Rectal smooth muscle tissue (tissue), 1 donor: ENCODE measurements around the gene SLX9.

Source experiments
- H3K27ac ChIP-seq: one replicate; pipeline ENCODE4 v1.7.0; 2013; ENCODE audit warnings: low read depth, low read length, inconsistent platforms
- H3K27me3 ChIP-seq: one replicate; pipeline ENCODE4 v1.7.0; 2013; ENCODE audit warnings: low read length; ENCODE audit not compliant: control insufficient read depth, insufficient read depth
- H3K36me3 ChIP-seq: one replicate; pipeline ENCODE4 v1.7.0; 2013; ENCODE audit warnings: low read length; ENCODE audit not compliant: control insufficient read depth, insufficient read depth
- H3K4me1 ChIP-seq: one replicate; pipeline ENCODE4 v1.7.0; 2013; ENCODE audit warnings: low read length; ENCODE audit not compliant: control insufficient read depth, insufficient read depth
- H3K4me3 ChIP-seq: one replicate; pipeline ENCODE4 v1.7.0; 2013; ENCODE audit warnings: low read length
- H3K9ac ChIP-seq: one replicate; pipeline ENCODE4 v1.7.0; 2013; ENCODE audit warnings: low read length

Gene SLX9

DNA sequence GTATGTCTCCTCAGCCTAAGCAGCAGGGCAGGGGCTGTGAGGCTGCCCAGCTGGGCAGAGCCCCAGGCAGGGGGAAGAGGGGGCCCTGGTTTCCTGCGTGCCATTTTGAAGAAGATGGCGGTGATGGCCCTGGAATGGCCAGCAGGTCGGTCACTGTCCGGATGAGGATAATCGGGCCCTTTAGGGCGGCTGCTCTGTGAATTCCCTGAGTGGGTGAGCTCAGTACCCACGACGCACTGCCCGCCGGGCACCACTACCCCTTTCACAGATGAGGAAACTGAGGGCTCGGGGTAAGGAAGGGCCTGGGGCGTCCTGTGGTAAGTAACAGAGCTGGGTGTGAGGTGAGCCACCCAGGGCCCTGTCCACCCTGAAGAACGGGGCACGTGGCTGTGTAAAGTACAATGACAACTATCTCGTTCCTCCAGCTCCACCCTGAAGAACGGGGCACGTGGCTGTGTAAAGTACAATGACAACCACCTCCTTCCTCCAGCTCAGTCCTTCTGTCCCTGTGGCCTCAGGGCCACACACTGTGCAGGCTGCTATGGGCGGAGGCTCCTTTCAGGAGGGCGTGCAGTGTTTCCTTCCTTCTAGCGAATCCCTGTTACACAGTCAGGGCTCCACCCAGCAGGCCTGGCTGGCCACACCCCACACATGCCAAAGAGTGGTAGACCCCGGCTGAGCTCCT, 42.4 kb upstream of the SLX9 start:
- H3K4me1 ChIP-seq = no peaks in the 10 kb centered on the region
- no peak overlapping the region for H3K9ac ChIP-seq
- H3K27me3 ChIP-seq = no peaks in the 10 kb centered on the region
- no peak overlapping the region for H3K4me3 ChIP-seq
- peaks cover 7% of the 10 kb centered on the region for H3K36me3 ChIP-seq
- H3K27ac ChIP-seq = no peak overlapping the region

DNA sequence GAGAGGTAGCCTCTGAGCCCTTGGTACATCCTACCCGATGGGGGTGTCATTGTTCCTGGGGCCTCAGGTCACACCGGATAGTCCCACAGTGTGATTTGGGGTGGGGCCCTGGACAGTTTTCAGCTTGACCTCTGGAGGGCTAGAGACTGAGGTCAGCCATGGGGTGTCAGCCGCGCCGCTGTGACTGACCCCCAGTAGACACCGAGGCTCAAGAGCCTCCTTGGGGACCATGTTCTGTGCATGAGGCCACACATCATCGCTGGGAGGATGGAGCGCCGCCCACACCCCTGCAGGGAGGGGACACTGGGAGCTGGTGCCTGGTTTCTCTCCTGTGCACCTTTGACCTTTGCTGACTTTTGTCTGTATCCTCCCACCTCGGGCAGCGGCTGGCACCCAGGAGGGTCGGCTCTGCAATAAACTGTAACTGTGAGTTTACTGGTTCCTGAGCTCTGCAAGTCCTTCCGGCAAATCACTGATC, 41.8 kb upstream of the SLX9 start:
- Histone ChIP-seq H3K9ac (no peak overlapping the region), H3K27me3 (no peaks in the 10 kb centered on the region), H3K4me3 (no peak overlapping the region), H3K36me3 (peaks cover 7% of the 10 kb centered on the region), H3K4me1 (no peaks in the 10 kb centered on the region), H3K27ac (no peak overlapping the region)

DNA sequence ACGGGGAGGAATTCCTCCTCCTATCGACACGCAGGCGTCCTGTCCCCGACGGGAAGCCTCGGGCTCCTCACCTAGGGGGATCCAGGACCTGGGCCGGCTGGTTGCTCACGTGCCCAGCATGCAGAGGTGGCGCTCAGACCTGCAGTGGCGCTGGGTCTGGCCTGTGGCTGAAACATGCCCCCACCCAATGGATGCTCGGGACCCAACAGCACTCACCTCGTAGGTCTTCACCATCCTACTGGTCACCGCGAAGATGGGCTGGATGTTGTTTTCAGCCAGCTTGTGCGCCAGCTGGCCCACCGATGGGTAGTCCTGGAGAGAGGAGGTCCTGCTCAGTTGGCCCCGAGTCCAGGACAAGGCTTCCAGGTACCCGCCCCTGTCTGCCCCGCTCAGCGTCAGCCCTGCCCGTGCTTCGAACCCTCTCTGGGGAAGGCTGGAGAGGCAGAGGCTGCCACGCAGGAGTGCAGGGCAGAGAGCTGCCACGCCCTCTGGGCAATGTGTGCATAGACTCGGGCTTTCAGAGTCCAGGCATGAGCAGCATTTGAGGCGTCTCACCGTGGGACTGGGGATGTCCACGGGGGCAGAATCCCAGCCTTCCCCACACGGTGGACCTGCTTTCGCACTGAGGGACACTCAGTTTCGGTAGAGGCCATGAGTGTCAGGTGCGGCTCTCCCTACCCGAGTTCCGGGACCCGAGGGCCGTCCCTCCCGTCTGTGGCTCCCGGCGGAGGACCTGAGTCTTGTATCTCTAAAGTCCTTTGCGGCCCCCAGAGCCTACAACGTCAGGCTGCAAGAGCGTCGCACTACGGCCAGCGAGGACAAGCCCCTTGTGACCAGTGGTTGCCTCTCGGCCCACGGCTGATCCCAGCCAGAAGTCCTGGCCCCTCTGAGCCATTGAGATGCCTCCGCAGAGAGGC, 40.7 kb upstream of the SLX9 start:
- Histone ChIP-seq H3K4me1 (no peaks in the 10 kb centered on the region), H3K27ac (no peak overlapping the region), H3K9ac (no peak overlapping the region), H3K27me3 (no peaks in the 10 kb centered on the region), H3K4me3 (no peak overlapping the region), H3K36me3 (peaks cover 7% of the 10 kb centered on the region)

DNA sequence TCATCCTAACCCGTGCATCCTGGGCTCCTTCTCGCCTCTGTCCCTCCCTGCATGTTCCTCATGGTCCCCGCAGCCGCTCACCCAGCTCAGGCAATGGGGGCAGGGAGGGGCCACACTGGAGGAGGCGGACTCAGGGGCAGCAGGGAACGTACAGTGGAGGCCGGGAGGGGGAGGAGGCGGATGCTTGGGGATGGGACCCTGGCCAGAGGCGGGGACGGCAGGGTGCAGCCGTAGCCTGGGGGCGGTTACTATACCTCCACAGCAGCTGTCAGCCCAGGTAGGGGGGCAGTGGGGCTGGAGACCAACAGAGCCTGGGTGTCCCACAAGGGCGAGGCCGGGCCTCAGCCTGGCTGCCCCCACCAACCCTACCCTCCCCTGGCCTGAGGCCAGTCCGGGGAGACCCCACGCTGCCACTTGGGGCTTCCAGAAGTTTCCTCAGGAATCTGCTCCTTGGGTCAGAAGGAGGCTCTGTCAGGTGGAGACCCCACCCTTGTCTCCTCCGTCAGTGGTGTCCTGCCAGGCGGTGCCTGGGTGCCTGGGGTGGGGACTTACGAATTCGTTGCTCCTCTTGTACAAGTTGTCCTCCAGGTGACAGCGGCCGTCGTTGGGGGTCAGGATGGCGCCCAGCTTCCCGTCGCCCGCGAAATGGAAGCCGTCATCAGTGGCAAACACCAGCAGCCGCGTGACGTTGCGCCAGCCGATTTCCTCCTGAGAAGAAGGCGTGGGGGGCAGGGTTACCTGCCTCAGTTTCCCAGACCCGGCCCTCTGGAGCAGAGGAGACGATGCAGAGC, 39.9 kb upstream of the SLX9 start:
- H3K4me3 ChIP-seq = no peak overlapping the region

DNA sequence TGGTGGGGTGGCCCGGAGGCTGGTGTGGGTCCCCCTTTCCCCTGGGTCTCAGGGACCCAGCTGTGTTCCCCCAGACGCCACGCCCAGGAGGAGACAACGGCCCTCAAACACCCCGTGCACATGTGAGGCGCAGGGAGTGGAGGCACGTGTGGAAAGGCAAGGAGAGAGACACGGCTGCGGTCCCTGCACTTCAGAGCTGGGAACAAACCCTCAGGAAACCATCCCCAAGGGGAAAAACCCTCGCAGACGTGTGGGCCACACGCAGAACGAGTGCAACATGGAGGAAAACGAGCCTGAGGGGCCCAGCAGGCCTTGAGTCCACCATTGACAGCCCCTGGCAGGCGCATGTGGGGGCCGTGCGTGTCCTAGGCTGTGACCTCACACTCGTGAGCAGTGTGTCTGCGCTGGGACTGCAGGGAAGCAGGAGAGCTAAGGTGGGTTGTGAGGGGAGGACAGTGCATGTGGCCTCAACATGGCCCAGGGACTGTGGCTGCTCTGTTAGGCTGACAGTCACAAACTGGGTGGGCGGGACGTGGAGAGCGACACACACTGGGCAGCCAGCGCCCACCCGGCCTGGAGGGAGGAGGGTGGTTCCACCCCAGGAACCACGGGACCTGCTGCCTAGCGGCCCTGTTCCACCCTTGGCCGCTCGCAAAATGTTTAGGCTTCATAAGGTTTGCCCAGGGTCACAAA, 39.1 kb upstream of the SLX9 start:
- Histone ChIP-seq H3K27ac (no peak overlapping the region), H3K36me3 (peaks cover 7% of the 10 kb centered on the region), H3K9ac (no peak overlapping the region), H3K4me1 (no peaks in the 10 kb centered on the region), H3K4me3 (no peak overlapping the region), H3K27me3 (no peaks in the 10 kb centered on the region)

More for the DNA sequence above, 39.9 kb upstream of the SLX9 start:
- H3K9ac ChIP-seq = no peak overlapping the region
- H3K4me1 ChIP-seq = no peaks in the 10 kb centered on the region
- no peak overlapping the region for H3K27ac ChIP-seq
- peaks cover 7% of the 10 kb centered on the region for H3K36me3 ChIP-seq
- H3K27me3 ChIP-seq = no peaks in the 10 kb centered on the region

DNA sequence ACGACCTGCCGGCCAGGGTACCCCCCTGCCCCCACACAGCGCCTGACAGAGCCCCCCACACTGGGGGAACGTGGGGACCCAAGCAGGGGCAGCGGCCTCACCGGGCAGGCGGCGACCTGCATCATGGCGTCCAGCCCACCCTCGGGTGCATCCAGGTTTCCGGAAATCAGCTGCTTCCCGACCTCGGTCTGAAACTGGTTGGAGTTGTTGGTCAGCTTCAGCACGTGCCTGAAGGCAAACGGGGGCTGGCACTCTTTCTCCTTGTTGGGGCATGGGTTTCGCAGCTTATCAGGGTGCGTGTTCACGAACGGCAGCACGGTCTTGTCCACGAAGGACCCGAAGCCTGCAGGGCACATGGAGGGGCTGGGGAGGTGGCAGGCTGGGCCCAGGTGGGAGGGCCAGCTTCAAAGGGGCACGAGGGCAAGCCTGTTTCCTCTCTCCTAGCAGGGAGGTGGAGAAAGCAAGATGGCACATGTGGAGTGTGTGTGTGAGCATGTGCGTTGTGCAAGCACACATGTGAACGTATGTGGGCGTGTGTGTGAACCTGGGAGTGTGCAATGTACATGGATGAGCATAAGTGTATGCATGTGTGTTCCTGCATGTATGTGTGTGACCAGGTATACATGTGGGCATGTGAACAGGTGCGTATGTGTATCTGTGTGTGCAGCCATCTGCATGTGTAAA, 38.3 kb upstream of the SLX9 start:
- Histone ChIP-seq H3K27me3 (no peaks in the 10 kb centered on the region), H3K4me1 (no peaks in the 10 kb centered on the region), H3K4me3 (no peak overlapping the region), H3K36me3 (peaks cover 7% of the 10 kb centered on the region), H3K27ac (no peak overlapping the region), H3K9ac (no peak overlapping the region)

DNA sequence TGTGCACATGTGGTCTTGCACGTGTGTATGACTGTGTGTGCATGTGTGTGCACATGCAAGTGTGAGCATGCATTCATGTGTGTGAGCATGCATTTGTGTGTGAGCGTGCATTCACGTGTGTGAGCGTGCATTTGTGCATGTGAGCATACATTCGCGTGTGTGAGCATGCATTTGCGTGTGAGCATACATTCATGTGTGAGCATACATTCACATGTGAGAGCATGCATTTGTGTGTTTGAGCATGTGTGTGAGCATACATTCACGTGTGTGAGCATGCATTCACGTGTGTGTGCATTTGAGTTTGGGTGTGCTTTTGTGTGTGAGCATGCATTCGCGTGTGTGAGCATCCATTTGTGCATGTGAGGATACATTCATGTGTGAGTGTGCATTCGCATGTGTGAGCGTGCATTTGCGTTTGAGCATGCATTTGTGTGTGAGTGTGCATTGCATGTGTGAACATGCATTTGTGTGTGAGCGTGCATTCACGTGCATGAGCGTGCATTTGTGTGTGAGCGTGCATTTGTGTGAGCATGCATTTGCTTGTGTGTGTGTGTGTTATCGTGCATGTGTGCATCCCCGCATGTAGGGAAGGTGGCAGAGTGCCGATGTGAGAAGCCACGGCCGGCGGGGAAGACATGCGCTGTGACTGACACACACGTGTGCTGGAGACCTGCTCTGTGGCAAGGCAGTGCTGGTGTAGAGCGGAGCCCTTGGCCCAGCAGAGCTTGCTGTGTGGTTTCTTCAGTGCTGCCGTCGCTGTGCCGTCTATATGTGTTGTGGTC, 37.4 kb upstream of the SLX9 start:
- H3K27ac ChIP-seq = no peak overlapping the region
- peaks cover 7% of the 10 kb centered on the region for H3K36me3 ChIP-seq
- no peak overlapping the region for H3K4me3 ChIP-seq
- no peaks in the 10 kb centered on the region for H3K27me3 ChIP-seq
- no peak overlapping the region for H3K9ac ChIP-seq
- H3K4me1 ChIP-seq = no peaks in the 10 kb centered on the region

DNA sequence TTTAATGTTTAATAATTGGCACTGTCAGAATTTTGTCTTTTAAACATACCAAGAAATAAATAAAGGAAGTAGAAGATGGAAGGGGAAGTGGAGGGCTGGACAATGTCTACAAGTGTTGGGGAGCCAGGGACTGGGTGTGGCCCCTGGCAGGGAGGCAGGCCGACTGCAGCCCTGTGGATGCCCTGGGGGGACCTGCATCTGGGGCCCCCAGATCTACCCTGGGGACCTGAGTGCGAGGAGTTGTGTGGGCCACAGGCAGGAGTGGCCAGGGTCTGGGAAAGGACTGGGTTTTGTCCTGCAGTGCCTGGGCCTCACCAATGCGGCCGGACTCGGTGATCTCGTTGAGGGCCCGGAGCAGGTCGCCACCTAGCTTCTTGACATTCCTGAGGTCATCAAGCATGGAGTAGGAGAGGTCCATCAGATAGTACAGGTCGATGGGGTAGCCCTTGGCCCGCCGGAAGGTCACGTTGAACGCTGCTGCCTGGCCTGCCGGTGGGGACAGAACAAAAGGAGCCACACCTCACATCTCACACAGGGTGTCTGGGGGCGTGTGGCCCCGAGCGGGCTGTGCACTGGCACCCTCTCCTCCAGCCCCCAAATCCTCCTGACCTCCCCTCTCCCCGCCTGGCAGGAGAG, 36.7 kb upstream of the SLX9 start:
- no peak overlapping the region for H3K9ac ChIP-seq
- H3K36me3 ChIP-seq = peaks cover 7% of the 10 kb centered on the region
- no peaks in the 10 kb centered on the region for H3K4me1 ChIP-seq
- no peaks in the 10 kb centered on the region for H3K27me3 ChIP-seq
- H3K27ac ChIP-seq = no peak overlapping the region
- H3K4me3 ChIP-seq = no peak overlapping the region

DNA sequence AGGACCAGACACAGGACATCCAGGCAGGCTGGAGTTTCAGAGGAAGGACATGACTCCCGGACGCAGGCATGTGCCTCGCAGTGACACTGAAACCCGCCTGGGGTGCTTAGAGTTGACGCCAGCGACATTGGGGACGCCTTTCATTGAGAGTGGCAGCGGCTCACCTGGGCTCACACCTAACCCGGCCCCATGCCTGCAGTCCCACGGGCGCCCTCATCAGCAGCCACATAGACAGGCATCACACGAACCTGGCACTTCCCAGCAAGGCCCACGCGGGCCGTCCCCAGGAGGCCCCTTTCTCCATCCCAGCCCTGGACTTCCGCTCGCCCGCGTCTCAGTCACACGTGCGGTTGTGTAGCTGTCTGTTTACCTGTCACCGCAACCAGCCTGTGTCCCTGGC, 36.1 kb upstream of the SLX9 start:
- Histone ChIP-seq H3K9ac (no peak overlapping the region), H3K36me3 (peaks cover 7% of the 10 kb centered on the region), H3K4me1 (peaks cover 4% of the 10 kb centered on the region), H3K27me3 (no peaks in the 10 kb centered on the region), H3K4me3 (no peak overlapping the region), H3K27ac (no peak overlapping the region)

DNA sequence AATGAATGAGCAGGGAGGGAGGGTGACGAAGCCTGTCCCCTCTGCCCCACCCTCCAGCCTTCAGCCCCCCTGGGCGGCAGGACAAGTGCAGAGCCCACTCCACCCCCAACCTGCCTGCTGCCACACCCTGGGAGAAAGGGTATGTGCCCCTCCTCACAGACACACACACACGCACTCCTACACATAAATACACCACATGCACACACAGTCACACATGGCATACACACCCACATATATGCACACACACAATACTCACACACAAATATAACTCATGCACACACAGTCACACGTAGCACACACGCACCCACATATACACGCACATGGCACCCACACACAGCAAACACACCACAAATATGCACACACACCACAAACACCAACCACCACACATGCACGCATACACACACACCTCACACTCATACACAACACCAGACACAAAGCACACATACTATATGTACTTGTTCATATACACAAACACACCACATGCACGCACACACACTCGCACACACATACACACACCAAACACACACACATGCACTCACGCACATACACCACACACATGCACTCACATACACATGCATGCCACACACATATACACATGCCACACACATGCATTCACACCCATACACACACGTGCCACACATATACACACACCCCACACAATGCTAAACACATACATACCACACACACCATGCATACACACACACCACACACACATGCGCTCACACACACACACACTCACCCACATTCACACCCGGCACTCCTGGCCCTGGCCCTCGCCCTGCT, 35.5 kb upstream of the SLX9 start:
- no peak overlapping the region for H3K27ac ChIP-seq

More for the DNA sequence above, 35.5 kb upstream of the SLX9 start:
- H3K4me1 ChIP-seq = peaks cover 10% of the 10 kb centered on the region
- H3K9ac ChIP-seq = no peak overlapping the region
- no peak overlapping the region for H3K4me3 ChIP-seq
- peaks cover 7% of the 10 kb centered on the region for H3K36me3 ChIP-seq
- no peaks in the 10 kb centered on the region for H3K27me3 ChIP-seq
